PC-9 (cell line): ENCODE results near the gene SPIN3. TPM values are rescaled to one million over a fixed set of nuclear protein-coding genes. Genes with fewer than 3 reads are reported as not detected.
"Not testable (repeated sequence)": the region's sequence is repeated elsewhere in the genome, so short reads cannot be mapped to it uniquely, and the experiment has no call there.

Experiments used
- BruUV-seq: library from RNA; stranded (reverse); fragments of 400-500 nt; replicated peaks from 2 replicates; lab custom pipeline; 2021; lab: Mats Ljungman, UMichigan
- CTCF ChIA-PET: fragments of 300-600 bp; sonication (Branson Sonifier 250); formaldehyde crosslinking; loops from one replicate; lab custom pipeline; 2022; ENCODE audit warnings: antibody characterized with exemption; lab: Charles Lee
- POLR2A ChIA-PET: fragments of 300-600 bp; sonication (Branson Sonifier 250); formaldehyde crosslinking; loops from one replicate; lab custom pipeline; 2022; ENCODE audit warnings: antibody characterized with exemption; ENCODE audit not compliant: unreplicated experiment; lab: Charles Lee
- DNase-seq, 2 experiments: peaks; one replicate each; pipeline versions ENCODE4 v3.0.0 to v3.0.0-alpha.2; 2015 to 2022; ENCODE audit warnings: mixed read lengths in 1 of 2
- H2AFZ ChIP-seq: fragments of 200-600 bp; sonication (generic); 2 replicates; pipeline ENCODE4 v1.8.1; 2017; ENCODE audit warnings: antibody characterized with exemption
- H3F3A ChIP-seq: fragments of 200-600 bp; sonication (generic); 2 replicates; pipeline ENCODE4 v1.8.1; 2017; ENCODE audit warnings: antibody characterized with exemption, mild to moderate bottlenecking, low read depth; ENCODE audit not compliant: insufficient read depth
- H3K27ac ChIP-seq: fragments of 200-600 bp; sonication (generic); 2 replicates; pipeline ENCODE4 v1.6.1; 2016; ENCODE audit warnings: mixed run types
- H3K27me3 ChIP-seq: fragments of 200-600 bp; sonication (generic); 2 replicates; pipeline ENCODE4 v1.6.1; 2016; ENCODE audit warnings: low read depth, mixed run types; ENCODE audit not compliant: insufficient read depth
- H3K36me3 ChIP-seq: fragments of 200-600 bp; sonication (generic); 2 replicates; pipeline ENCODE4 v1.6.1; 2016; ENCODE audit warnings: low read depth, mixed run types
- H3K4me1 ChIP-seq: fragments of 200-600 bp; sonication (generic); replicated peaks from 2 replicates; pipeline ENCODE4 v1.6.1; 2016; ENCODE audit warnings: mixed run types; ENCODE audit not compliant: insufficient read depth
- H3K4me2 ChIP-seq: fragments of 200-600 bp; sonication (generic); 2 replicates; pipeline ENCODE4 v1.6.1; 2017; ENCODE audit warnings: mixed run types
- H3K4me3 ChIP-seq: fragments of 200-600 bp; sonication (generic); 2 replicates; pipeline ENCODE4 v1.6.1; 2016; ENCODE audit warnings: mixed run types
- H3K79me2 ChIP-seq: fragments of 200-600 bp; sonication (generic); 2 replicates; pipeline ENCODE4 v1.6.1; 2017; ENCODE audit warnings: low read depth, mixed run types
- H3K9me2 ChIP-seq: fragments of 200-600 bp; sonication (generic); 2 replicates; pipeline ENCODE4 v1.8.1; 2017; ENCODE audit warnings: mild to moderate bottlenecking; ENCODE audit not compliant: insufficient read depth
- H3K9me3 ChIP-seq: fragments of 200-600 bp; sonication (generic); 2 replicates; pipeline ENCODE4 v1.8.1; 2016; ENCODE audit warnings: low read depth; ENCODE audit not compliant: insufficient read depth
- H4K20me1 ChIP-seq: fragments of 200-600 bp; sonication (generic); 2 replicates; pipeline ENCODE4 v1.8.1; 2017; ENCODE audit not compliant: insufficient read depth
- EZH2 ChIP-seq: fragments of 200-600 bp; sonication (generic); IDR thresholded peaks from 2 replicates; pipeline ENCODE4 v1.8.0; 2017; ENCODE audit warnings: antibody characterized with exemption, low read depth
- intact Hi-C: fragments of 100-400 bp; cut with micrococcal nuclease; formaldehyde crosslinking; loops from one replicate; pipeline ENCODE4 v1.10.0; 2022; ENCODE audit not compliant: unreplicated experiment
- total RNA-seq: library from RNA; stranded (reverse); gene quantifications from 2 replicates; pipeline ENCODE4 v1.2.3, GENCODE V29; 2021
- TF ChIP-seq, protein P1 (sequence below): fragments of 200-600 bp; sonication (generic); conservative IDR thresholded peaks from 2 replicates; pipeline ENCODE4 v1.6.1; 2017; ENCODE audit warnings: mixed run types, antibody characterized with exemption, mild to moderate bottlenecking, moderate library complexity

The SPIN3 gene
- total RNA-seq, 1 experiment from 2014 or later: 39.6 TPM

DNA sequence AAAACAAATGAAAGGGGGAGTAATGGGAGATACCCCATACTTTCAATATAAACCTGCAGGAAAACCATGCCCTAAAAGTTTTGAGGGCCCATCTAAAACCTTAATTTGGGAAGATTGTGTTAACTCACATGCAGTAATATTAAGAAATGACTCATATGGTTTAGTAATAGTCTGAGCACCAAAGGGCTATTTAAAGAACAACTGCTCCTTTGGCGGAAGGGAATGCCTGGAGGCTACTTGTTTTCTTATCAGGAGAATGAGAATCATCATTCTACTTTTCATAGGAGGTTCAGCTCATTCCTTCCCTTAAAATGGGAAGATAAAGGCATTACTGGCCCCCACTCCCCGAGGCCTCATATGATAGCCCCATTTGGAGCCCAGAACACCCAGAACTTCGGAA is 47.6 kb downstream of the SPIN3 start:
- no peak overlapping the region for H3K4me2 ChIP-seq
- H3K4me3 ChIP-seq: no peak overlapping the region
- no peaks in the 10 kb centered on the region; the same call in 1 of the 2 replicates for H3K9me3 ChIP-seq
- no peak for TF ChIP-seq EZH2
- TF ChIP-seq, protein P1, sequence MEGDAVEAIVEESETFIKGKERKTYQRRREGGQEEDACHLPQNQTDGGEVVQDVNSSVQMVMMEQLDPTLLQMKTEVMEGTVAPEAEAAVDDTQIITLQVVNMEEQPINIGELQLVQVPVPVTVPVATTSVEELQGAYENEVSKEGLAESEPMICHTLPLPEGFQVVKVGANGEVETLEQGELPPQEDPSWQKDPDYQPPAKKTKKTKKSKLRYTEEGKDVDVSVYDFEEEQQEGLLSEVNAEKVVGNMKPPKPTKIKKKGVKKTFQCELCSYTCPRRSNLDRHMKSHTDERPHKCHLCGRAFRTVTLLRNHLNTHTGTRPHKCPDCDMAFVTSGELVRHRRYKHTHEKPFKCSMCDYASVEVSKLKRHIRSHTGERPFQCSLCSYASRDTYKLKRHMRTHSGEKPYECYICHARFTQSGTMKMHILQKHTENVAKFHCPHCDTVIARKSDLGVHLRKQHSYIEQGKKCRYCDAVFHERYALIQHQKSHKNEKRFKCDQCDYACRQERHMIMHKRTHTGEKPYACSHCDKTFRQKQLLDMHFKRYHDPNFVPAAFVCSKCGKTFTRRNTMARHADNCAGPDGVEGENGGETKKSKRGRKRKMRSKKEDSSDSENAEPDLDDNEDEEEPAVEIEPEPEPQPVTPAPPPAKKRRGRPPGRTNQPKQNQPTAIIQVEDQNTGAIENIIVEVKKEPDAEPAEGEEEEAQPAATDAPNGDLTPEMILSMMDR: no peak
- H3K27me3 ChIP-seq: no peaks in the 10 kb centered on the region
- BruUV-seq: no TSS peak
- no peaks in the 10 kb centered on the region for H4K20me1 ChIP-seq
- POLR2A ChIA-PET: no interaction called here
- CTCF ChIA-PET: interaction anchor here (0.6 kb wide), 1 partner anchor 48 kb away, joined by 3 read pairs; the partner anchor contains the start of gene SPIN3
- H3K36me3 ChIP-seq: no peaks in the 10 kb centered on the region
- intact Hi-C loops: no loop called here
- peak; percentile 16 to 43 for DNase-seq
- no peaks in the 10 kb centered on the region for H3F3A ChIP-seq
- no peaks in the 10 kb centered on the region for H3K79me2 ChIP-seq
- no peaks in the 10 kb centered on the region for H3K9me2 ChIP-seq
- H2AFZ ChIP-seq: no peak overlapping the region
- no peaks in the 10 kb centered on the region for H3K4me1 ChIP-seq
- H3K27ac ChIP-seq: no peak overlapping the region

DNA sequence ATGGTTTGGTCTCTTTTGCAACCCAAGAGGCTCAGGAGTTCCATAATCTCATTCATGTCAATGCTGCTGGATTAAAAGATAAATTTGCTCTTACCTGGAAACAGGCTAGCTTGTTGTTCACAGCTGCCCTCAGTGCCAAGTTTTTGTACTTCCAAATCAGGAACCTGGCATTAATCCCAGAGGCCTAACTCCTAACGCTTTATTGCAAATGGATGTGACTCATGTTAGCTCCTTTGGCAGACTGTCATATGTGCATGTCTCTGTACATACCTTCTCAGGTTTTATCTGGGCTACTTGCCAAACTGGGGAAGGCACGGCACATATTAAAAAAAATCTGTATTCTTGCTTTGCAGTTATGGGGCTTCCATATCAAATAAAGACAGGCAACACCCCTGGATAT is 49.1 kb downstream of the SPIN3 start:
- H2AFZ ChIP-seq, CTCF ChIA-PET, intact Hi-C loops, H3K9me2 ChIP-seq, H3K9me3 ChIP-seq, H3K36me3 ChIP-seq, H3K27me3 ChIP-seq, H3K79me2 ChIP-seq, H3K27ac ChIP-seq, H3F3A ChIP-seq, H3K4me2 ChIP-seq, H4K20me1 ChIP-seq, H3K4me1 ChIP-seq, BruUV-seq, H3K4me3 ChIP-seq: not testable (repeated sequence)
- POLR2A ChIA-PET: interaction anchor here (0.6 kb wide), 1 partner anchor 1933 kb away, joined by 3 read pairs; no protein-coding TSS in a partner anchor
- peak; percentile 69 to 79 for DNase-seq

DNA sequence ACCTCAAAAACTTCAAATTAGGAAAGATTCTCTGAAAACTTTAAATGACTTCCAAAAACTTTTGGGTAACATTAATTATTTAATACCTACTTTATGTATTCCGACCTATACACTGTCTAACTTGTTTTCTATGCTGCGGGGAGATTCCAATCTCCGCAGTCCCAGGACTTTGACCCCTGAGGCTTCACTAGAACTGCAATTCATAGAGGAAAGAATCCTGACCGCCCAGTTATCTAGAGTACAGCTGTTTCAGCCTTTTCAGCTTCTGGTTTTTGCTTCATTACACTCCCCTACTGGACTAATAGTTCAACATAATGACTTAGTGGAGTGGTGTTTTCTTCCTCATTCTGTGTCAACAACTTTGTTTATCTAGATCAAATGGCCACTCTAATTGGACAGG is 50.1 kb downstream of the SPIN3 start:
- H2AFZ ChIP-seq, H4K20me1 ChIP-seq, H3K27me3 ChIP-seq, DNase-seq, H3K79me2 ChIP-seq, H3K27ac ChIP-seq, H3K9me3 ChIP-seq, POLR2A ChIA-PET, H3K36me3 ChIP-seq, H3K9me2 ChIP-seq, H3K4me3 ChIP-seq, H3F3A ChIP-seq, H3K4me2 ChIP-seq, H3K4me1 ChIP-seq, CTCF ChIA-PET, intact Hi-C loops, BruUV-seq: not testable (repeated sequence)

DNA sequence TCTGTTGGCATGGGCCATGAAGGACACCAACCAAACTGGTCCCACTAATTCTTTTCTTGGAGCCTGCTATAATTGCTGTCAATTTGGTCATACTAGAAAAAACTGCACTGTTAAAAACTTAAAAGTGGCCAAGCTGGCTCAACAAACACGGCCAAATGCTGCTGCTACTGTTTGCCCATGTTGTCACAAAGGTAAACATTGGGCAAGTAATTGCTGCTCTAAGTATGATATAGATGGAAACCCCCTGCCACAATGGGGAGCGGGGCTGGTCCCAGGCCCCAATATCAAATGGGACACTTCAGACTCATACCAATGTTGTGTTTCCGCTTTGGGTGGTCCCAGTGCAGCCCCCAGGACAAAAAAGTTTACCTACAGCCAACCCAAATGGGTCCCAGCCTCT is 52.1 kb downstream of the SPIN3 start:
- ChIA-PET POLR2A (no interaction called here), CTCF (no interaction called here)
- no peak overlapping the region for H2AFZ ChIP-seq
- no peaks in the 10 kb centered on the region for H3F3A ChIP-seq
- no peaks in the 10 kb centered on the region for H4K20me1 ChIP-seq
- no peak overlapping the region for H3K4me3 ChIP-seq
- no peak overlapping the region for H3K4me2 ChIP-seq
- intact Hi-C loops: no loop called here
- TF ChIP-seq, protein P1: no peak
- no peak for TF ChIP-seq EZH2
- H3K27me3 ChIP-seq: no peaks in the 10 kb centered on the region
- no peaks in the 10 kb centered on the region for H3K9me3 ChIP-seq
- no peak for DNase-seq
- no peaks in the 10 kb centered on the region for H3K4me1 ChIP-seq
- H3K9me2 ChIP-seq: no peaks in the 10 kb centered on the region
- BruUV-seq: no TSS peak
- H3K79me2 ChIP-seq: no peaks in the 10 kb centered on the region
- H3K27ac ChIP-seq: no peak overlapping the region
- no peaks in the 10 kb centered on the region for H3K36me3 ChIP-seq

Other genes with a start within 250 kb of the SPIN3 start
- gene SPIN2B, start 126.0 kb upstream of the SPIN3 start, total RNA-seq: 31.2 and 36.0 TPM in 2 replicates
- gene SPIN2A, start 141.9 kb upstream of the SPIN3 start, total RNA-seq: 2.4 and 2.5 TPM in 2 replicates